ENCODE measurements around the gene SYNM.

Gene SYNM

GRCh38 chr15:99113547-99114271 lies 8.8 kb downstream of the SYNM start:
- ATAC-seq, result no peak

GRCh38 chr15:99114511-99115299 lies 9.8 kb downstream of the SYNM start:
- ATAC-seq, result no peak
- TF ChIP-seq ARNTL (CRISPR knock-in tag; IDR thresholded peaks at IDR 0.05; ENCODE audit: borderline replicate concordance, low read depth) (no peak), GLIS3 (CRISPR knock-in tag; IDR thresholded peaks at IDR 0.05) (no peak), RARB (CRISPR knock-in tag; IDR thresholded peaks at IDR 0.05) (no peak), ZFP30 (CRISPR knock-in tag; IDR thresholded peaks at IDR 0.05) (no peak), CSRNP3 (CRISPR knock-in tag; IDR thresholded peaks at IDR 0.05) (no peak), CSDC2 (CRISPR knock-in tag; IDR thresholded peaks at IDR 0.05) (no peak), TCF4 (CRISPR knock-in tag; IDR thresholded peaks at IDR 0.05; ENCODE audit: borderline replicate concordance) (no peak), POU6F1 (CRISPR knock-in tag; IDR thresholded peaks at IDR 0.05; ENCODE audit: borderline replicate concordance, low read depth) (no peak), ESRRG (CRISPR knock-in tag; IDR thresholded peaks at IDR 0.05) (no peak), TOX (CRISPR knock-in tag; IDR thresholded peaks at IDR 0.05; ENCODE audit: borderline replicate concordance) (no peak), PPARA (CRISPR knock-in tag; IDR thresholded peaks at IDR 0.05; ENCODE audit: borderline replicate concordance) (no peak), BACH2 (CRISPR knock-in tag; IDR thresholded peaks at IDR 0.05; ENCODE audit: borderline replicate concordance) (no peak), CREB5 (CRISPR knock-in tag; IDR thresholded peaks at IDR 0.05; ENCODE audit: low read depth) (no peak), OSR1 (CRISPR knock-in tag; IDR thresholded peaks at IDR 0.05) (no peak), ZFP3 (CRISPR knock-in tag; IDR thresholded peaks at IDR 0.05) (no peak), ISL1 (CRISPR knock-in tag; IDR thresholded peaks at IDR 0.05) (no peak), ZNF8 (CRISPR knock-in tag; IDR thresholded peaks at IDR 0.05) (no peak), ZC3H10 (CRISPR knock-in tag; IDR thresholded peaks at IDR 0.05) (no peak)
- TF ChIP-seq, protein P1, sequence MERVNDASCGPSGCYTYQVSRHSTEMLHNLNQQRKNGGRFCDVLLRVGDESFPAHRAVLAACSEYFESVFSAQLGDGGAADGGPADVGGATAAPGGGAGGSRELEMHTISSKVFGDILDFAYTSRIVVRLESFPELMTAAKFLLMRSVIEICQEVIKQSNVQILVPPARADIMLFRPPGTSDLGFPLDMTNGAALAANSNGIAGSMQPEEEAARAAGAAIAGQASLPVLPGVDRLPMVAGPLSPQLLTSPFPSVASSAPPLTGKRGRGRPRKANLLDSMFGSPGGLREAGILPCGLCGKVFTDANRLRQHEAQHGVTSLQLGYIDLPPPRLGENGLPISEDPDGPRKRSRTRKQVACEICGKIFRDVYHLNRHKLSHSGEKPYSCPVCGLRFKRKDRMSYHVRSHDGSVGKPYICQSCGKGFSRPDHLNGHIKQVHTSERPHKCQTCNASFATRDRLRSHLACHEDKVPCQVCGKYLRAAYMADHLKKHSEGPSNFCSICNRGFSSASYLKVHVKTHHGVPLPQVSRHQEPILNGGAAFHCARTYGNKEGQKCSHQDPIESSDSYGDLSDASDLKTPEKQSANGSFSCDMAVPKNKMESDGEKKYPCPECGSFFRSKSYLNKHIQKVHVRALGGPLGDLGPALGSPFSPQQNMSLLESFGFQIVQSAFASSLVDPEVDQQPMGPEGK (CRISPR knock-in tag; IDR thresholded peaks at IDR 0.05; ENCODE audit: borderline replicate concordance), result no peak
- TF ChIP-seq, protein P2, sequence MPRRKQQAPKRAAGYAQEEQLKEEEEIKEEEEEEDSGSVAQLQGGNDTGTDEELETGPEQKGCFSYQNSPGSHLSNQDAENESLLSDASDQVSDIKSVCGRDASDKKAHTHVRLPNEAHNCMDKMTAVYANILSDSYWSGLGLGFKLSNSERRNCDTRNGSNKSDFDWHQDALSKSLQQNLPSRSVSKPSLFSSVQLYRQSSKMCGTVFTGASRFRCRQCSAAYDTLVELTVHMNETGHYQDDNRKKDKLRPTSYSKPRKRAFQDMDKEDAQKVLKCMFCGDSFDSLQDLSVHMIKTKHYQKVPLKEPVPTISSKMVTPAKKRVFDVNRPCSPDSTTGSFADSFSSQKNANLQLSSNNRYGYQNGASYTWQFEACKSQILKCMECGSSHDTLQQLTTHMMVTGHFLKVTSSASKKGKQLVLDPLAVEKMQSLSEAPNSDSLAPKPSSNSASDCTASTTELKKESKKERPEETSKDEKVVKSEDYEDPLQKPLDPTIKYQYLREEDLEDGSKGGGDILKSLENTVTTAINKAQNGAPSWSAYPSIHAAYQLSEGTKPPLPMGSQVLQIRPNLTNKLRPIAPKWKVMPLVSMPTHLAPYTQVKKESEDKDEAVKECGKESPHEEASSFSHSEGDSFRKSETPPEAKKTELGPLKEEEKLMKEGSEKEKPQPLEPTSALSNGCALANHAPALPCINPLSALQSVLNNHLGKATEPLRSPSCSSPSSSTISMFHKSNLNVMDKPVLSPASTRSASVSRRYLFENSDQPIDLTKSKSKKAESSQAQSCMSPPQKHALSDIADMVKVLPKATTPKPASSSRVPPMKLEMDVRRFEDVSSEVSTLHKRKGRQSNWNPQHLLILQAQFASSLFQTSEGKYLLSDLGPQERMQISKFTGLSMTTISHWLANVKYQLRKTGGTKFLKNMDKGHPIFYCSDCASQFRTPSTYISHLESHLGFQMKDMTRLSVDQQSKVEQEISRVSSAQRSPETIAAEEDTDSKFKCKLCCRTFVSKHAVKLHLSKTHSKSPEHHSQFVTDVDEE (CRISPR knock-in tag; IDR thresholded peaks at IDR 0.05), result no peak

More at GRCh38 chr15:99113547-99114271, 8.8 kb downstream of the SYNM start:
- no peak for TF ChIP-seq ZC3H10 (CRISPR knock-in tag; IDR thresholded peaks at IDR 0.05)
- TF ChIP-seq RARB (CRISPR knock-in tag; IDR thresholded peaks at IDR 0.05), result no peak
- TF ChIP-seq BACH2 (CRISPR knock-in tag; IDR thresholded peaks at IDR 0.05; ENCODE audit: borderline replicate concordance), result no peak

Data from SK-N-SH treated with all-trans-retinoic acid at 6 μM for 48 hours (cell line).